A549 (cell line): ENCODE measurements around the gene VAV3. TPM values are rescaled to one million over a fixed set of nuclear protein-coding genes. Genes with fewer than 3 reads are reported as not detected.

Experiments
- ATAC-seq, 2 experiments: fragments of 200-7000 bp in 1 of 2; fragments of >200 bp in 1 of 2; cut with Nextera tagmentation in 1 of 2; cut with Tn5 transposase in 1 of 2; 3 replicates each; pipeline versions ENCODE4 v1.8.0 to v1.9.1; 2018 to 2020; ENCODE audit warnings: mild to moderate bottlenecking in 1 of 2, moderate library complexity in 1 of 2
- CTCF ChIA-PET: fragments of 300-600 bp; sonication (Branson Sonifier 250); formaldehyde crosslinking; extraction: SDS; loops from one replicate; lab custom pipeline; 2021; ENCODE audit warnings: antibody characterized with exemption, inconsistent platforms; lab: Yijun Ruan, JAX
- POLR2A ChIA-PET: fragments of 350-600 bp; formaldehyde crosslinking; extraction: SDS; loops from one replicate; lab custom pipeline; 2021; ENCODE audit warnings: antibody characterized with exemption, inconsistent platforms; lab: Yijun Ruan, JAX
- DNase-seq, 2 experiments: peaks; one replicate each; pipeline versions ENCODE4 v3.0.0 to v3.0.0-alpha.2; 2011 to 2016; ENCODE audit warnings: low read depth in 1 of 2, low spot score in 1 of 2
- FAIRE-seq: peaks from 2 replicates; lab custom pipeline; 2011; peaks lifted over from hg19 to GRCh38; lab: Jason Lieb, UNC
- H3K27ac ChIP-seq, 2 experiments: fragments of >200 bp; sonication (Bioruptor Twin); formaldehyde crosslinking; 3 replicates each; pipeline ENCODE4 v1.5.1; 2016 to 2017
- H3K4me1 ChIP-seq: fragments of >200 bp; sonication (Bioruptor Twin); formaldehyde crosslinking; 3 replicates; pipeline ENCODE4 v1.6.1; 2016
- H3K4me2 ChIP-seq: fragments of >200 bp; sonication (Bioruptor Twin); formaldehyde crosslinking; 3 replicates; pipeline ENCODE4 v1.6.1; 2016
- H3K4me3 ChIP-seq: fragments of >200 bp; sonication (Bioruptor Twin); formaldehyde crosslinking; 3 replicates; pipeline ENCODE4 v1.5.1; 2016
- H3K9me3 ChIP-seq: fragments of >200 bp; sonication (Bioruptor Twin); formaldehyde crosslinking; 3 replicates; pipeline ENCODE4 v1.6.1; 2016
- E2F6 ChIP-seq: IDR thresholded peaks from 2 replicates; pipeline ENCODE4 v1.6.1; 2012; ENCODE audit warnings: low read depth, borderline replicate concordance
- EHMT2 ChIP-seq: fragments of 200-600 bp; sonication (generic); IDR thresholded peaks from 2 replicates; pipeline ENCODE4 v1.6.1; 2016; ENCODE audit warnings: antibody characterized with exemption, low read depth, mild to moderate bottlenecking, moderate library complexity
- ELK1 ChIP-seq: fragments of 150-350 bp; IDR thresholded peaks from 2 replicates; pipeline ENCODE4 v1.6.1; 2014; ENCODE audit warnings: low read depth, mild to moderate bottlenecking, low read length
- ESRRA ChIP-seq: fragments of 150-350 bp; IDR thresholded peaks from 2 replicates; pipeline ENCODE4 v1.6.1; 2014; ENCODE audit warnings: mild to moderate bottlenecking, low read length, borderline replicate concordance
- FOSB ChIP-seq: fragments of 250-450 bp; sonication (Bioruptor Pico); IDR thresholded peaks from 2 replicates; pipeline ENCODE4 v1.5.0; 2020; ENCODE audit warnings: mild to moderate bottlenecking, moderate library complexity
- HES2 ChIP-seq: fragments of >200 bp; sonication (Bioruptor Twin); formaldehyde crosslinking; IDR thresholded peaks from 2 replicates; pipeline ENCODE4 v1.6.1; 2016
- HMGXB4 ChIP-seq: fragments of 250-450 bp; sonication (Bioruptor Pico); IDR thresholded peaks from 2 replicates; pipeline ENCODE4 v1.5.0; 2021; ENCODE audit warnings: mild to moderate bottlenecking, moderate library complexity, borderline replicate concordance
- HOXB13 ChIP-seq: fragments of 250-450 bp; sonication (Bioruptor Pico); IDR thresholded peaks from 2 replicates; pipeline ENCODE4 v1.5.0; 2020; ENCODE audit warnings: low read depth, mild to moderate bottlenecking, moderate library complexity
- HOXB5 ChIP-seq: fragments of 250-450 bp; sonication (Bioruptor Pico); IDR thresholded peaks from 2 replicates; pipeline ENCODE4 v1.5.0; 2020; ENCODE audit warnings: mild to moderate bottlenecking, moderate library complexity
- KDM1A ChIP-seq: fragments of 200-600 bp; sonication (generic); IDR thresholded peaks from 2 replicates; pipeline ENCODE4 v1.6.1; 2016; ENCODE audit warnings: low read depth, mild to moderate bottlenecking
- KDM5A ChIP-seq: fragments of 200-600 bp; sonication (generic); IDR thresholded peaks from 2 replicates; pipeline ENCODE4 v1.6.1; 2016; ENCODE audit warnings: antibody characterized with exemption, mild to moderate bottlenecking
- MAFK ChIP-seq: fragments of 450-650 bp; IDR thresholded peaks from 2 replicates; pipeline ENCODE4 v1.6.1; 2014; ENCODE audit not compliant: partially characterized antibody
- MAX ChIP-seq: IDR thresholded peaks from 2 replicates; pipeline ENCODE4 v1.6.1; 2012
- MAZ ChIP-seq: fragments of 150-350 bp; IDR thresholded peaks from 2 replicates; pipeline ENCODE4 v1.6.1; 2014; ENCODE audit warnings: antibody characterized with exemption, low read depth, low read length, borderline replicate concordance
- MYC ChIP-seq: IDR thresholded peaks from 2 replicates; pipeline ENCODE4 v1.6.1; 2012; ENCODE audit warnings: mild to moderate bottlenecking, inconsistent platforms, low read length, improper control_type of control experiment, borderline replicate concordance
- NPAS2 ChIP-seq: fragments of 250-450 bp; sonication (Bioruptor Pico); IDR thresholded peaks from 2 replicates; pipeline ENCODE4 v1.8.0; 2022; ENCODE audit warnings: mild to moderate bottlenecking, moderate library complexity, borderline replicate concordance
- NR3C1 ChIP-seq: fragments of >200 bp; sonication (Bioruptor Twin); formaldehyde crosslinking; IDR thresholded peaks from 3 replicates; pipeline ENCODE4 v1.6.1; 2017
- PHF8 ChIP-seq: fragments of 200-600 bp; sonication (generic); IDR thresholded peaks from 2 replicates; pipeline ENCODE4 v1.6.1; 2016; ENCODE audit warnings: low read depth, mild to moderate bottlenecking, antibody characterized with exemption, moderate library complexity, borderline replicate concordance
- POLR2A ChIP-seq: IDR thresholded peaks from 2 replicates; pipeline ENCODE4 v1.6.1; 2012; ENCODE audit warnings: mild to moderate bottlenecking, low read length
- POLR2AphosphoS2 ChIP-seq: conservative IDR thresholded peaks from 2 replicates; pipeline ENCODE4 v1.6.1; 2012; ENCODE audit warnings: low read length, improper control_type of control experiment, inconsistent platforms
- RAD21 ChIP-seq, 2 experiments: fragments of >200 bp in 1 of 2; sonication (Bioruptor Twin) in 1 of 2; formaldehyde crosslinking in 1 of 2; IDR thresholded peaks in 1 of 2; conservative IDR thresholded peaks in 1 of 2; 2 replicates in 1 of 2; 3 replicates in 1 of 2; pipeline ENCODE4 v1.6.1; 2012 to 2018; ENCODE audit warnings: inconsistent platforms in 1 of 2
- RARB ChIP-seq: fragments of 250-450 bp; sonication (Bioruptor Pico); IDR thresholded peaks from 2 replicates; pipeline ENCODE4 v1.8.0; 2021; ENCODE audit warnings: mild to moderate bottlenecking, moderate library complexity
- TP53 ChIP-seq: fragments of 250-450 bp; sonication (Bioruptor Pico); IDR thresholded peaks from 2 replicates; pipeline ENCODE4 v1.5.0; 2021; ENCODE audit warnings: mild to moderate bottlenecking, moderate library complexity
- ZC3H11A ChIP-seq: fragments of 450-650 bp; IDR thresholded peaks from 2 replicates; pipeline ENCODE4 v1.6.1; 2014; ENCODE audit warnings: antibody characterized with exemption, mild to moderate bottlenecking
- WGBS: methylation state at CpG from one replicate; pipeline ENCODE4 v1.1.6; 2017; ENCODE audit errors: missing lambda C conversion rate; 5-methylcytosine and 5-hydroxymethylcytosine counted together
- polyA plus RNA-seq, 4 experiments: library from polyadenylated mRNA; depleted of rRNA in 3 of 4; stranded (reverse); fragments of >200 nt; fragmentation: RNase III in 1 of 4; extraction: RNeasy Plus Mini Kit Qiagen cat#74134 plus additional on column Dnase treatment in 1 of 4; gene quantifications; 2 replicates in 3 of 4; 3 replicates in 1 of 4; pipeline ENCODE4 v1.2.3, GENCODE V29; 2011 to 2017
- TF ChIP-seq, protein P1 (sequence below): IDR thresholded peaks from 2 replicates; pipeline ENCODE4 v1.6.1; 2012
- TF ChIP-seq, protein P2 (sequence below): fragments of 250-450 bp; sonication (Bioruptor Pico); IDR thresholded peaks from 2 replicates; pipeline ENCODE4 v1.5.0; 2020; ENCODE audit warnings: low read depth, mild to moderate bottlenecking, moderate library complexity

The VAV3 gene
- polyA plus RNA-seq, 2 of the 4 experiments (the other 2 are of a cell fraction), result 12.8 to 22.7 TPM

DNA sequence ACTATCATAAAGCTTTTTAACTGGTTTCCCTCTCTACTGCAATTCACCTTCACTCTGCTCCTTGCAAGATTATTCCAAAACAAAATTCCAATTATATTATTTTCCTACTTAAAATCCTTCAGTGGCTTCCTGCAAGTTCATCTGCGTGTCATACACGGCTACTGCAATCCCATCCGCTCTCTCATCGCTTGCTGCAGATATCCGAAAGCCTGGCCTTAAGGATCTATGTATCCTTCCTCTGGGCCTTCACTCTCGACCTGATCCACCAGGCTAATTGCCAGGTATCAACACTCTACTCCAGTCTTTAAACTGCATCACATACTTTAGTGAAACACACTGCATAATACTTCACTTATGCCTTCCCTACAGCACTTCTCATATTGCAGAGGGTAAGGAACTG lies 44.0 kb downstream of the VAV3 start:
- FAIRE-seq, result no peak

DNA sequence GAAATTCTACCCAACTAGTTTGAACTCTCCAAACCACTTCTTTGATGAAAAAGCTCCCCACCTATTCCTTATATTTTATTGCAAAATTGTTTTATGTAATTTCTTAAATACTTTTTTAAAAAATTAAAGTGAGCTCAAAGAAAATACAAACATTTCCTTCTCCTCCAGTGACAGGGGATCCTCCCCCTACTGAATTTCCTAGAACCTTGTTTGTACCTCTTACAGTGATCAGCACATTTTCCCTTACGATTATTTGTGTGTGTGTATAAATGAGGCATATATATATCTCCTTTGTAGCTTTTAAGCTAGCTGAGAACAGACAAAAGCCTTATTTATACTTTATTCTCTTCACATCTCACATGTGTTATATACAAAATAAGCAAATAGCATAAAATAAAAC lies 44.4 kb downstream of the VAV3 start:
- no peak overlapping the region for H3K4me2 ChIP-seq
- ATAC-seq (no peak), DNase-seq (no peak), FAIRE-seq (no peak)
- H3K9me3 ChIP-seq, result no peaks in the 10 kb centered on the region
- CTCF ChIA-PET, result no interaction called here
- H3K4me3 ChIP-seq, result no peak overlapping the region
- POLR2A ChIA-PET, result no interaction called here
- H3K27ac ChIP-seq, result no peak overlapping the region
- H3K4me1 ChIP-seq, result no peaks in the 10 kb centered on the region
- 19% methylated on average over 1 of the region's 1 CpG for WGBS
- TF ChIP-seq ESRRA (no peak), MYC (no peak), KDM5A (no peak), MAFK (no peak), MAX (no peak), TP53 (no peak), RARB (no peak), HOXB5 (CRISPR knock-in tag) (no peak), HES2 (no peak), PHF8 (no peak), NPAS2 (CRISPR knock-in tag) (no peak), ZC3H11A (no peak), RAD21 (conservative IDR thresholded peaks at IDR 0.05 in 1 of 2, IDR thresholded peaks at IDR 0.05 in 1 of 2) (no peak), MAZ (no peak), KDM1A (no peak)
- TF ChIP-seq, protein P1, sequence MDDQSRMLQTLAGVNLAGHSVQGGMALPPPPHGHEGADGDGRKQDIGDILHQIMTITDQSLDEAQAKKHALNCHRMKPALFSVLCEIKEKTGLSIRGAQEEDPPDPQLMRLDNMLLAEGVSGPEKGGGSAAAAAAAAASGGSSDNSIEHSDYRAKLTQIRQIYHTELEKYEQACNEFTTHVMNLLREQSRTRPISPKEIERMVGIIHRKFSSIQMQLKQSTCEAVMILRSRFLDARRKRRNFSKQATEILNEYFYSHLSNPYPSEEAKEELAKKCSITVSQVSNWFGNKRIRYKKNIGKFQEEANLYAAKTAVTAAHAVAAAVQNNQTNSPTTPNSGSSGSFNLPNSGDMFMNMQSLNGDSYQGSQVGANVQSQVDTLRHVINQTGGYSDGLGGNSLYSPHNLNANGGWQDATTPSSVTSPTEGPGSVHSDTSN, result no peak
- TF ChIP-seq, protein P2, sequence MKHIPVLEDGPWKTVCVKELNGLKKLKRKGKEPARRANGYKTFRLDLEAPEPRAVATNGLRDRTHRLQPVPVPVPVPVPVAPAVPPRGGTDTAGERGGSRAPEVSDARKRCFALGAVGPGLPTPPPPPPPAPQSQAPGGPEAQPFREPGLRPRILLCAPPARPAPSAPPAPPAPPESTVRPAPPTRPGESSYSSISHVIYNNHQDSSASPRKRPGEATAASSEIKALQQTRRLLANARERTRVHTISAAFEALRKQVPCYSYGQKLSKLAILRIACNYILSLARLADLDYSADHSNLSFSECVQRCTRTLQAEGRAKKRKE (CRISPR knock-in tag), result no peak

More for the DNA sequence above, 44.0 kb downstream of the VAV3 start:
- Histone ChIP-seq H3K27ac (no peak overlapping the region), H3K9me3 (no peaks in the 10 kb centered on the region), H3K4me2 (no peak overlapping the region), H3K4me3 (no peak overlapping the region), H3K4me1 (no peaks in the 10 kb centered on the region)
- CTCF ChIA-PET, result no interaction called here
- POLR2A ChIA-PET, result no interaction called here
- 45% methylated on average over 6 of the region's 6 CpGs for WGBS
- TF ChIP-seq KDM5A, result no peak
- no peak for TF ChIP-seq E2F6
- no peak for TF ChIP-seq NPAS2 (CRISPR knock-in tag)
- TF ChIP-seq FOSB, result no peak
- TF ChIP-seq NR3C1, result no peak
- TF ChIP-seq ELK1, result no peak
- TF ChIP-seq PHF8, result no peak
- TF ChIP-seq POLR2A, result no peak
- no peak for TF ChIP-seq POLR2AphosphoS2
- TF ChIP-seq, protein P2 (CRISPR knock-in tag), result no peak
- no peak for TF ChIP-seq EHMT2
- no peak for TF ChIP-seq RARB
- TF ChIP-seq HES2, result no peak
- TF ChIP-seq HOXB13 (CRISPR knock-in tag), result no peak
- TF ChIP-seq HOXB5 (CRISPR knock-in tag), result no peak
- no peak for TF ChIP-seq HMGXB4 (CRISPR knock-in tag)
- DNase-seq (no peak), ATAC-seq (no peak)
